Gastrocnemius medialis (tissue), 4 donors: Measurements from ENCODE around the gene WDR45B. TPM values are rescaled to one million over a fixed set of nuclear protein-coding genes. Genes with fewer than 3 reads are reported as not detected.

Experiments
- ATAC-seq, 2 donors: fragments of 150-250 bp; one replicate each; pipeline ENCODE4 v1.9.1; 2016
- DNase-seq, 2 donors: peaks; one replicate each; pipeline ENCODE4 v3.0.0-alpha.2; 2019
- H3K27ac ChIP-seq, 4 donors: fragments of 200-600 bp; sonication (generic); 1 replicate in 1 of 4; 2 replicates in 3 of 4; pipeline ENCODE4 v1.5.1; 2016 to 2018; ENCODE audit warnings: mild to moderate bottlenecking in 2 of 4, moderate library complexity in 1 of 4
- H3K27me3 ChIP-seq, 3 donors: fragments of 200-600 bp; sonication (generic) in 2 of 3; 1 replicate in 1 of 3; 2 replicates in 2 of 3; pipeline versions ENCODE4 v1.5.1 to v1.6.0; 2016 to 2019; ENCODE audit warnings: mild to moderate bottlenecking in 1 of 3, moderate library complexity in 1 of 3
- H3K36me3 ChIP-seq, 2 donors: fragments of 200-600 bp; sonication (generic) in 1 of 2; one replicate each; pipeline ENCODE4 v1.5.1; 2017 to 2018
- H3K4me1 ChIP-seq, 2 donors: fragments of 200-600 bp; sonication (generic) in 1 of 2; one replicate each; pipeline ENCODE4 v1.5.1; 2016 to 2017; ENCODE audit warnings: mild to moderate bottlenecking in 2 of 2
- H3K4me3 ChIP-seq, 4 donors: fragments of 200-600 bp; sonication (generic) in 3 of 4; 1 replicate in 1 of 4; 2 replicates in 3 of 4; pipeline ENCODE4 v1.5.1; 2016 to 2019; ENCODE audit warnings: mild to moderate bottlenecking in 2 of 4
- H3K9me3 ChIP-seq, 3 donors: fragments of 200-600 bp; sonication (generic) in 2 of 3; 1 replicate in 1 of 3; 2 replicates in 2 of 3; pipeline ENCODE4 v1.5.1; 2016 to 2019
- POLR2A ChIP-seq, 2 donors: fragments of 450-650 bp; IDR thresholded peaks; one replicate each; pipeline ENCODE4 v1.6.1; 2017; ENCODE audit warnings: antibody characterized with exemption in 2 of 2, mild to moderate bottlenecking in 2 of 2, moderate library complexity in 2 of 2
- in situ Hi-C, 4 donors: fragments of 200-750 bp; cut with MboI; loops; one replicate each; pipeline versions ENCODE4 v1.15.0 to v1.8.0; 2017; ENCODE audit warnings: low sequenced_read_pairs in 4 of 4
- intact Hi-C: fragments of 100-400 bp; cut with DNase I; formaldehyde crosslinking; loops from one replicate; pipeline ENCODE4 v1.15.1; 2023; ENCODE audit warnings: low total_unique reads
- total RNA-seq, 4 donors: library from RNA; depleted of rRNA; stranded (reverse); fragments of >200 nt; gene quantifications; one replicate each; pipeline versions ENCODE4 v1.1.0 to v1.2.3, GENCODE V29; 2016
- TF ChIP-seq, protein P1 (sequence below), 5 experiments: fragments of 450-650 bp in 3 of 5; fragments of 200-600 bp in 2 of 5; sonication (generic) in 2 of 5; IDR thresholded peaks in 4 of 5; conservative IDR thresholded peaks in 1 of 5; 1 replicate in 4 of 5; 2 replicates in 1 of 5; pipeline ENCODE4 v1.5.1; 2016 to 2019; ENCODE audit warnings: antibody characterized with exemption in 5 of 5, mild to moderate bottlenecking in 3 of 5, moderate library complexity in 3 of 5

The WDR45B gene
- total RNA-seq, 4 donors from 2014 or later = 28.0 to 39.2 (median 34.8) TPM

DNA sequence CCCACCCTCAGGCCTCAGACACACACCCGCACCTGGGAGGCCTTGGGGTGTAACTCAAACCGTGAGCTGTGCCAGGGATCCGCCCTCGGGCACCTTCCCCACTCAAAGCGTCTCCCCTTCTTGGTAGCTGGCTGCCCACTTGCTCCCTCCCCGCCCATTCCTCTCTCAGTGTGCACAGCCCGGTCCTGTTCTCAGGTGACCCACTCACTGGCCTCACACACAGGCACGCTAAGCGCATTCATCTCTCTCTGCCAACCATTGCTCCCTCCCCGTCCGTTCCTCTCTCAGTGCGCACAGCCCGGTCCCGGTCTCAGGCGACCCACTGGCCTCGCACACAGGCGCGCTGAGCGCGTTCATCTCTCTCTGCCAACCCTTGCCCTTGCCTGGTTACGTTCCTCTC lies 20.8 kb downstream of the WDR45B start:
- H3K36me3 ChIP-seq = peaks cover 0 to 49% of the 10 kb centered on the region in 2 donors
- in situ Hi-C loops = no loop called here
- ATAC-seq (no peak), DNase-seq (no peak)
- H3K4me1 ChIP-seq = peaks cover 0 to 3% of the 10 kb centered on the region in 2 donors
- H3K4me3 ChIP-seq = no peak overlapping the region
- no peaks in the 10 kb centered on the region for H3K9me3 ChIP-seq
- intact Hi-C loops = no loop called here
- H3K27me3 ChIP-seq = no peaks in the 10 kb centered on the region
- H3K27ac ChIP-seq = no peak overlapping the region
- no peak for TF ChIP-seq POLR2A (IDR thresholded peaks at IDR 0.05)
- TF ChIP-seq, protein P1, sequence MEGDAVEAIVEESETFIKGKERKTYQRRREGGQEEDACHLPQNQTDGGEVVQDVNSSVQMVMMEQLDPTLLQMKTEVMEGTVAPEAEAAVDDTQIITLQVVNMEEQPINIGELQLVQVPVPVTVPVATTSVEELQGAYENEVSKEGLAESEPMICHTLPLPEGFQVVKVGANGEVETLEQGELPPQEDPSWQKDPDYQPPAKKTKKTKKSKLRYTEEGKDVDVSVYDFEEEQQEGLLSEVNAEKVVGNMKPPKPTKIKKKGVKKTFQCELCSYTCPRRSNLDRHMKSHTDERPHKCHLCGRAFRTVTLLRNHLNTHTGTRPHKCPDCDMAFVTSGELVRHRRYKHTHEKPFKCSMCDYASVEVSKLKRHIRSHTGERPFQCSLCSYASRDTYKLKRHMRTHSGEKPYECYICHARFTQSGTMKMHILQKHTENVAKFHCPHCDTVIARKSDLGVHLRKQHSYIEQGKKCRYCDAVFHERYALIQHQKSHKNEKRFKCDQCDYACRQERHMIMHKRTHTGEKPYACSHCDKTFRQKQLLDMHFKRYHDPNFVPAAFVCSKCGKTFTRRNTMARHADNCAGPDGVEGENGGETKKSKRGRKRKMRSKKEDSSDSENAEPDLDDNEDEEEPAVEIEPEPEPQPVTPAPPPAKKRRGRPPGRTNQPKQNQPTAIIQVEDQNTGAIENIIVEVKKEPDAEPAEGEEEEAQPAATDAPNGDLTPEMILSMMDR (IDR thresholded peaks at IDR 0.05 in 4 of 5, conservative IDR thresholded peaks at IDR 0.05 in 1 of 5) = no peak

DNA sequence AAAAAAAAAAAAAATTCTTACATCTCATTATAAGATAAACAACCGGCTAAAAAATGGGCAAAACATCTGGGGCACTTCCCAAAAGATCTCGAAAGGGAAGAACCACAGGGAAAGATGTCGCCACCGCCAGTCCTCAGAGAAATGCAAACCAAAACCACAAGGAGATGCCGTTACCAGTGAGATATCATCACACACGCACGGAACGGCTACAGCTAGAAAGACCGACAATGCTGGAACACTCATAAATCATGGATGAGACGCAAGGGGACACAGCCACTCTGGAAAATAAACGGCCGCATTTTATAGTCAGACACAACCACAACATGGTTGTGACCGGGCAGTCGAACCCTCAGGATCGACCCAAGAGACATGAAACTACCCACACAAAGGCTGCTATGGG lies 24.5 kb downstream of the WDR45B start:
- H3K4me1 ChIP-seq = no peaks in the 10 kb centered on the region
- intact Hi-C loops = no loop called here
- DNase-seq = no peak
- no peaks in the 10 kb centered on the region for H3K27me3 ChIP-seq
- in situ Hi-C loops = no loop called here
- H3K4me3 ChIP-seq = no peak overlapping the region
- no peak for TF ChIP-seq POLR2A (IDR thresholded peaks at IDR 0.05)
- TF ChIP-seq, protein P1 (IDR thresholded peaks at IDR 0.05 in 4 of 5, conservative IDR thresholded peaks at IDR 0.05 in 1 of 5) = no peak
- no peak overlapping the region for H3K27ac ChIP-seq
- ATAC-seq = no peak
- no peaks in the 10 kb centered on the region for H3K9me3 ChIP-seq
- H3K36me3 ChIP-seq = peaks cover 0 to 79% of the 10 kb centered on the region in 2 donors

DNA sequence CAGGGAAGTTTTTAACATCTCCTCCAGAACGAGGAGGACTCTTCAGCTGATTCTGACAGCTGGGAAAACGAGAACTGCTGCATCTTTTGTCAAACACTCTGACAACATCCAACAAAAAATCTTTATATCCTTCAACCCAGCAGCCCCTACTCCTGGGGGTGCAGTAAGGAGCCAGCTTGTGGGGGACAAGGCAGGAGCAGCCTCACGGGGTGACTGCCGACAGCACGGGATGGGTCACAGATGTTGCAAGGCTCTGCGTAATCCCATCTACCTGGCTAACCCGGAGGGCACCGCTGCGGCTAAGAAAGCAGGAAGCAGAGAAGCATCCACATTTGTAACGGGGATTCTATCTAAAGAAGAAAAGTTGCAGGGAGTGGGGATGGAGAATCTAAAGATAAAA lies 28.6 kb downstream of the WDR45B start:
- TF ChIP-seq POLR2A (IDR thresholded peaks at IDR 0.05) = no peak
- TF ChIP-seq, protein P1 (IDR thresholded peaks at IDR 0.05 in 4 of 5, conservative IDR thresholded peaks at IDR 0.05 in 1 of 5) = no peak
- Histone ChIP-seq H3K4me1 (no peaks in the 10 kb centered on the region), H3K27me3 (no peaks in the 10 kb centered on the region), H3K9me3 (no peaks in the 10 kb centered on the region), H3K27ac (no peak overlapping the region), H3K4me3 (no peak overlapping the region), H3K36me3 (peaks cover 0 to 86% of the 10 kb centered on the region in 2 donors)
- no peak for ATAC-seq
- in situ Hi-C loops = no loop called here
- no peak for DNase-seq
- intact Hi-C loops = no loop called here

- Histone ChIP-seq H3K9me3 (no peaks in the 10 kb centered on the region), H3K4me1 (no peaks in the 10 kb centered on the region), H3K4me3 (no peak overlapping the region), H3K36me3 (peaks cover 0 to 84% of the 10 kb centered on the region in 2 donors), H3K27me3 (no peaks in the 10 kb centered on the region), H3K27ac (no peak overlapping the region)
- DNase-seq = no peak
- in situ Hi-C loops (no loop called here), intact Hi-C loops (no loop called here)
- ATAC-seq = no peak
- TF ChIP-seq, protein P1 (IDR thresholded peaks at IDR 0.05 in 4 of 5, conservative IDR thresholded peaks at IDR 0.05 in 1 of 5) = no peak
- TF ChIP-seq POLR2A (IDR thresholded peaks at IDR 0.05) = no peak
Observed at GRCh38 chr17:82619211-82619610, 29.0 kb downstream of the WDR45B start.

DNA sequence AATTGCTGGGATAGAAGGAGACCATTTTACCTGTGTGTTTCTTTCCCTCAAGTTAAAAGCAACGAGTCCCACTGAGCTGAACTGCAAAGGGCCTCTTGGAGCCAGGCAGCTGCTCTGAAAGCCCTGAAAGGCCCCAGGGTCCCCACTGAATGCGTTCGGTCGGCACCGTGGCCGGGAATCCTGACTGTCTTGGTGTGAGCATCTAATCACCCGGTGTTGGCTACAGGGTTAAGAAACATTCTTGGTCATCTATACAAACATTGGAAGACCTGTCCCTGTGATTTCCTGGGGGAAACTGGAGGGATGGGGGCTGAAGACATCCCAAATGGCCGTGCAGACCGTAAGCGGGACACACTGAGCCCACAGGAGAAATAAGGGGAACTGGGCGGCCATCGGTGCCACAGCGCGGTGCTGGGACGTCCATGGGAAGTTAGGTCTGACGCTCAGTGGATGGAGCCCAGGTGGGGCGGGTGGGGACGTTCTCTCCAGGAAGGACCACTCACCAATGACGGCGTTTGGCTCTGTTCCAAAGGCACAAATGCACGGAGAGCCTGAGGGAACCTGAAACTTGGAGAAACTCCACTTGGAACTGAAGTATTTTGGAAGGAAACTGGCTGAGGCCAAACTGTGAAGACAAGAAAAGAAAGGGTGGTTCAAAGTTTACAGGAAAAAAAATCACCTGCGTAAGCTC lies 32.1 kb downstream of the WDR45B start:
- H3K9me3 ChIP-seq = no peaks in the 10 kb centered on the region
- TF ChIP-seq POLR2A (IDR thresholded peaks at IDR 0.05) = no peak
- TF ChIP-seq, protein P1 (IDR thresholded peaks at IDR 0.05 in 4 of 5, conservative IDR thresholded peaks at IDR 0.05 in 1 of 5) = no peak
- no peaks in the 10 kb centered on the region for H3K27me3 ChIP-seq
- DNase-seq (no peak), ATAC-seq (no peak)
- peaks cover 0 to 65% of the 10 kb centered on the region in 2 donors for H3K36me3 ChIP-seq
- H3K4me3 ChIP-seq = no peak overlapping the region
- no peaks in the 10 kb centered on the region for H3K4me1 ChIP-seq
- H3K27ac ChIP-seq = no peak overlapping the region
- in situ Hi-C loops (no loop called here), intact Hi-C loops (no loop called here)
